ENCODE results near the gene GMPPA.

- TF ChIP-seq CTCF (IDR thresholded peaks at IDR 0.05; ENCODE audit: low read depth, low read length, missing input control) (no peak), YY1 (IDR thresholded peaks at IDR 0.05) (no peak), TAF1 (conservative IDR thresholded peaks at IDR 0.05) (no peak)
Observed at GRCh38 chr2:219492575-219492974, 6.1 kb upstream of the GMPPA start.

Data from liver (tissue), 3 donors.